K562 (cell line): Measurements from ENCODE around the gene CRAMP1. TPM values are rescaled to one million over a fixed set of nuclear protein-coding genes. Genes with fewer than 3 reads are reported as not detected.

Experiments used
- ARID3B ChIP-seq: fragments of 250-450 bp; sonication (Bioruptor Pico); IDR thresholded peaks from 2 replicates; pipeline ENCODE4 v1.4.0; 2020; ENCODE audit warnings: borderline replicate concordance
- CREB1 ChIP-seq, 2 experiments: sonication (generic) in 1 of 2; formaldehyde crosslinking in 1 of 2; IDR thresholded peaks; 2 replicates each; pipeline versions ENCODE4 v1.6.1 to v1.8.0; 2012 to 2022; ENCODE audit warnings: inconsistent platforms in 1 of 2, mild to moderate bottlenecking in 1 of 2, missing genetic modification reagents in 1 of 2, moderate library complexity in 1 of 2
- ESRRA ChIP-seq: fragments of 450-650 bp; IDR thresholded peaks from 2 replicates; pipeline ENCODE4 v1.6.1; 2014; ENCODE audit warnings: low read depth, mild to moderate bottlenecking, moderate library complexity, borderline replicate concordance
- GATAD2B ChIP-seq: fragments of 450-650 bp; IDR thresholded peaks from 2 replicates; pipeline ENCODE4 v1.6.1; 2017; ENCODE audit warnings: mild to moderate bottlenecking, borderline replicate concordance
- GMEB1 ChIP-seq: fragments of 250-450 bp; sonication (Bioruptor Pico); IDR thresholded peaks from 2 replicates; pipeline ENCODE4 v1.4.0; 2020; ENCODE audit warnings: mild to moderate bottlenecking
- GTF2E2 ChIP-seq: fragments of 200-800 bp; sonication (Bioruptor generic); IDR thresholded peaks from 2 replicates; pipeline ENCODE4 v1.6.1; 2016; ENCODE audit warnings: missing genetic modification characterization, missing compliant biosample characterization
- HNRNPLL ChIP-seq: fragments of 200-400 bp; formaldehyde crosslinking; IDR thresholded peaks from 2 replicates; pipeline ENCODE4 v1.6.1; 2017; ENCODE audit warnings: low read length, low read depth, mild to moderate bottlenecking; ENCODE audit not compliant: poor library complexity, severe bottlenecking
- MEIS2 ChIP-seq: fragments of 450-650 bp; IDR thresholded peaks from 2 replicates; pipeline ENCODE4 v1.6.1; 2014; ENCODE audit warnings: mild to moderate bottlenecking; ENCODE audit not compliant: partially characterized antibody
- MLLT1 ChIP-seq, 2 experiments: fragments of 450-650 bp; IDR thresholded peaks; 2 replicates each; pipeline ENCODE4 v1.6.1; 2016
- NFYB ChIP-seq: IDR thresholded peaks from 2 replicates; pipeline ENCODE4 v1.6.1; 2011; ENCODE audit warnings: mild to moderate bottlenecking, moderate library complexity; ENCODE audit not compliant: insufficient read length; ENCODE audit errors: extremely low read depth
- POLR2A ChIP-seq: fragments of 450-650 bp; conservative IDR thresholded peaks from 2 replicates; pipeline ENCODE4 v1.6.1; 2016
- POLR2G ChIP-seq: fragments of 200-400 bp; formaldehyde crosslinking; IDR thresholded peaks from 2 replicates; pipeline ENCODE4 v1.6.1; 2017; ENCODE audit warnings: low read depth, mild to moderate bottlenecking, antibody characterized with exemption, low read length, moderate library complexity
- PRDM10 ChIP-seq: fragments of 450-650 bp; IDR thresholded peaks from 2 replicates; pipeline ENCODE4 v1.6.1; 2018; ENCODE audit not compliant: partially characterized antibody
- RBM34 ChIP-seq: fragments of 200-400 bp; formaldehyde crosslinking; IDR thresholded peaks from 2 replicates; pipeline ENCODE4 v1.6.1; 2018; ENCODE audit warnings: low read length, borderline replicate concordance; ENCODE audit not compliant: insufficient read depth
- SP1 ChIP-seq: sonication (generic); formaldehyde crosslinking; IDR thresholded peaks from 2 replicates; pipeline ENCODE4 v1.8.1; 2022; ENCODE audit warnings: mild to moderate bottlenecking, missing genetic modification reagents
- YY1 ChIP-seq, 3 experiments: IDR thresholded peaks; 2 replicates each; pipeline ENCODE4 v1.6.1; 2011; ENCODE audit warnings: low read length in 2 of 3, mild to moderate bottlenecking in 2 of 3, moderate library complexity in 2 of 3, borderline replicate concordance in 1 of 3, control low read depth in 1 of 3, low read depth in 1 of 3; ENCODE audit not compliant: insufficient read depth in 3 of 3, insufficient replicate concordance in 2 of 3, control insufficient read depth in 1 of 3, insufficient read length in 1 of 3; ENCODE audit errors: extremely low read depth in 1 of 3
- ZBTB7A ChIP-seq: IDR thresholded peaks from 2 replicates; pipeline ENCODE4 v1.6.1; 2011; ENCODE audit warnings: low read depth, mild to moderate bottlenecking, low read length, moderate library complexity, borderline replicate concordance; ENCODE audit not compliant: control insufficient read depth
- polyA plus RNA-seq, 8 experiments: library from polyadenylated mRNA; depleted of rRNA in 4 of 8; stranded (reverse) in 5 of 8; unstranded in 3 of 8; fragments of >200 nt; fragmentation: Nextera tagmentation in 2 of 8; fragmentation: Illumina TruSeq in 1 of 8; extraction: Ambion mirVana in 2 of 8; extraction: Trizol in 1 of 8; gene quantifications; 2 replicates each; pipeline versions ENCODE4 v1.2.1 to v1.2.3, GENCODE V29; 2011 to 2014; ENCODE audit warnings: inconsistent platforms in 1 of 8, missing spikeins in 1 of 8
- total RNA-seq, 7 experiments: library from RNA; depleted of rRNA in 6 of 7; stranded (reverse); fragments of >200 nt in 6 of 7; fragmentation: Illumina TruSeq in 2 of 7; extraction: Trizol in 2 of 7; gene quantifications; 2 replicates each; pipeline versions ENCODE4 v1.2.1 to v1.2.3, GENCODE V29; 2011 to 2021; ENCODE audit warnings: low replicate concordance in 1 of 7

Gene CRAMP1
- total and polyA plus RNA-seq, 9 of the 15 experiments (the other 6 are each of a cell fraction or from before 2014, with no cell fraction given) = 0.52 to 20.8 (median 7.5) TPM

GRCh38 chr16:1677942-1678499 is 65.9 kb downstream of the CRAMP1 start, which contains the start of gene JPT2 (continued):
- TF ChIP-seq GTF2E2 (tag) (peak; percentile 36; the same call in 1 of the 2 replicates), NFYB (peak; percentile 87), POLR2A (peak; percentile 65), ESRRA (peak; percentile 65; the same call in 1 of the 2 replicates), MLLT1 (IDR thresholded peaks at IDR 0.05) (peak in 1 of 2 experiments; percentile 76; a peak in 1 of 4 replicates), POLR2G (peak; percentile 93), YY1 (IDR thresholded peaks at IDR 0.05; ENCODE audit: borderline replicate concordance in 1 of 3, control insufficient read depth in 1 of 3, extremely low read depth in 1 of 3, insufficient read depth in 3 of 3, insufficient read length in 1 of 3, insufficient replicate concordance in 2 of 3, low read depth in 1 of 3, low read length in 2 of 3) (peak in 2 of 3 experiments; percentile 40 to 77), ARID3B (CRISPR knock-in tag) (no peak), GATAD2B (0 out of 2 replicates have a peak, but pooled peaks have one; percentile 18), RBM34 (0 out of 2 replicates have a peak, but pooled peaks have one; percentile 47), PRDM10 (peak; percentile 21), CREB1 (IDR thresholded peaks at IDR 0.05) (peak; percentile 59; the same call in 1 of the 2 replicates), CREB1 (CRISPR knock-in tag; IDR thresholded peaks at IDR 0.05) (peak; percentile 71), SP1 (CRISPR knock-in tag) (peak; percentile 90), MEIS2 (peak; percentile 49), HNRNPLL (peak; percentile 66), GMEB1 (CRISPR knock-in tag) (peak; percentile 51; the same call in 1 of the 2 replicates), ZBTB7A (peak; percentile 77; the same call in 1 of the 2 replicates)
